ENCODE data around the gene NBEAL1. TPM values are rescaled to one million over a fixed set of nuclear protein-coding genes. Genes with fewer than 3 reads are reported as not detected.

NBEAL1 gene
- total RNA-seq, 1 donor from 2014 or later = 29.0 TPM

GRCh38 chr2:203016716-203017115 lies 2.0 kb downstream of the NBEAL1 start:
- no peak for DNase-seq (ENCODE audit: extremely low spot score, unreplicated experiment)
- Mint-ChIP-seq H3K4me1 (ENCODE audit: unreplicated experiment) (peaks cover 51% of the 10 kb centered on the region), H3K4me3 (ENCODE audit: unreplicated experiment) (peak overlapping the region; percentile 66), H3K36me3 (ENCODE audit: unreplicated experiment) (no peaks in the 10 kb centered on the region), H3K27me3 (ENCODE audit: unreplicated experiment) (peaks cover under 1% of the 10 kb centered on the region), H3K9me3 (ENCODE audit: unreplicated experiment) (no peaks in the 10 kb centered on the region), H3K27ac (ENCODE audit: unreplicated experiment) (peak overlapping the region; percentile 31)
- TF ChIP-seq CTCF (IDR thresholded peaks at IDR 0.05) = no peak

- no peaks in the 10 kb centered on the region for H3K27me3 Mint-ChIP-seq (ENCODE audit: unreplicated experiment)
- no peak for TF ChIP-seq CTCF (IDR thresholded peaks at IDR 0.05)
- peak overlapping the region; percentile 47 for H3K27ac Mint-ChIP-seq (ENCODE audit: unreplicated experiment)
- H3K9me3 Mint-ChIP-seq (ENCODE audit: unreplicated experiment) = no peaks in the 10 kb centered on the region
- peak overlapping the region; percentile 67 for H3K4me3 Mint-ChIP-seq (ENCODE audit: unreplicated experiment)
- no peaks in the 10 kb centered on the region for H3K36me3 Mint-ChIP-seq (ENCODE audit: unreplicated experiment)
- peaks cover 66% of the 10 kb centered on the region for H3K4me1 Mint-ChIP-seq (ENCODE audit: unreplicated experiment)
- DNase-seq (ENCODE audit: extremely low spot score, unreplicated experiment) = no peak
These were observed 3.5 kb downstream of the NBEAL1 start for GRCh38 chr2:203018181-203018580.

GRCh38 chr2:203019142-203019541 lies 4.5 kb downstream of the NBEAL1 start:
- H3K4me3 Mint-ChIP-seq (ENCODE audit: unreplicated experiment) = peak overlapping the region; percentile 67
- peak overlapping the region; percentile 20 for H3K27ac Mint-ChIP-seq (ENCODE audit: unreplicated experiment)
- peaks cover 5% of the 10 kb centered on the region for H3K36me3 Mint-ChIP-seq (ENCODE audit: unreplicated experiment)
- TF ChIP-seq CTCF (IDR thresholded peaks at IDR 0.05) = peak; percentile 28
- peaks cover 66% of the 10 kb centered on the region for H3K4me1 Mint-ChIP-seq (ENCODE audit: unreplicated experiment)
- no peaks in the 10 kb centered on the region for H3K27me3 Mint-ChIP-seq (ENCODE audit: unreplicated experiment)
- no peak for DNase-seq (ENCODE audit: extremely low spot score, unreplicated experiment)
- peaks cover 3% of the 10 kb centered on the region for H3K9me3 Mint-ChIP-seq (ENCODE audit: unreplicated experiment)

- Mint-ChIP-seq H3K36me3 (ENCODE audit: unreplicated experiment) (peaks cover 10% of the 10 kb centered on the region), H3K4me3 (ENCODE audit: unreplicated experiment) (no peak overlapping the region)
- TF ChIP-seq CTCF (IDR thresholded peaks at IDR 0.05) = no peak
These were observed 7.3 kb downstream of the NBEAL1 start for GRCh38 chr2:203021991-203022390.

GRCh38 chr2:203022751-203023150 lies 8.1 kb downstream of the NBEAL1 start:
- TF ChIP-seq CTCF (IDR thresholded peaks at IDR 0.05) = no peak
- Mint-ChIP-seq H3K36me3 (ENCODE audit: unreplicated experiment) (peaks cover 10% of the 10 kb centered on the region), H3K4me3 (ENCODE audit: unreplicated experiment) (no peak overlapping the region), H3K4me1 (ENCODE audit: unreplicated experiment) (peaks cover 48% of the 10 kb centered on the region), H3K9me3 (ENCODE audit: unreplicated experiment) (peaks cover 3% of the 10 kb centered on the region), H3K27ac (ENCODE audit: unreplicated experiment) (peak overlapping the region; percentile 75), H3K27me3 (ENCODE audit: unreplicated experiment) (no peaks in the 10 kb centered on the region)
- no peak for DNase-seq (ENCODE audit: extremely low spot score, unreplicated experiment)

More at GRCh38 chr2:203021991-203022390, 7.3 kb downstream of the NBEAL1 start:
- no peaks in the 10 kb centered on the region for H3K27me3 Mint-ChIP-seq (ENCODE audit: unreplicated experiment)
- peaks cover 3% of the 10 kb centered on the region for H3K9me3 Mint-ChIP-seq (ENCODE audit: unreplicated experiment)
- no peak for DNase-seq (ENCODE audit: extremely low spot score, unreplicated experiment)
- peaks cover 53% of the 10 kb centered on the region for H3K4me1 Mint-ChIP-seq (ENCODE audit: unreplicated experiment)
- H3K27ac Mint-ChIP-seq (ENCODE audit: unreplicated experiment) = no peak overlapping the region
